H1 (cell line): ENCODE measurements around the gene OSBPL9. TPM values are rescaled to one million over a fixed set of nuclear protein-coding genes. Genes with fewer than 3 reads are reported as not detected.

Experiments
- EP300 ChIP-seq, 2 experiments: IDR thresholded peaks; 1 replicate in 1 of 2; 2 replicates in 1 of 2; pipeline ENCODE4 v1.6.1; 2011 to 2012; ENCODE audit warnings: low read depth in 2 of 2, low read length in 2 of 2, mild to moderate bottlenecking in 2 of 2, borderline replicate concordance in 1 of 2, inconsistent platforms in 1 of 2, moderate library complexity in 1 of 2
- KDM1A ChIP-seq: fragments of 200-600, 300-600 bp; sonication (generic); IDR thresholded peaks from 2 replicates; pipeline ENCODE4 v1.7.1; 2016; ENCODE audit warnings: mild to moderate bottlenecking, low read length, borderline replicate concordance
- POLR2A ChIP-seq, 2 experiments: IDR thresholded peaks; 1 replicate in 1 of 2; 2 replicates in 1 of 2; pipeline ENCODE4 v1.6.1; 2011; ENCODE audit warnings: low read depth in 2 of 2, low read length in 2 of 2, mild to moderate bottlenecking in 2 of 2; ENCODE audit errors: control extremely low read depth in 1 of 2
- polyA plus RNA-seq, 7 experiments: library from polyadenylated mRNA; depleted of rRNA in 3 of 7; stranded (reverse) in 5 of 7; unstranded in 2 of 7; fragments of >200 nt in 5 of 7; fragments of 200-250 nt in 2 of 7; gene quantifications; 1 replicate in 5 of 7; 2 replicates in 1 of 7; 4 replicates in 1 of 7; pipeline versions ENCODE4 v1.2.1 to v1.2.3, GENCODE V29; 2011 to 2013; ENCODE audit warnings: missing spikeins in 2 of 7, mixed read lengths in 2 of 7
- total RNA-seq: library from RNA; stranded (reverse); fragmentation: NEBNext Ultra II Directional; extraction: Animal tissue kit (Norgen Biotek cat#: 25700); gene quantifications from 2 replicates; pipeline ENCODE4 v1.2.1, GENCODE V29; 2021

OSBPL9 gene
- total and polyA plus RNA-seq, 2 of the 8 experiments (the other 6 are each of a cell fraction or from before 2014, with no cell fraction given) = 58.2 to 71.6 TPM

GRCh38 chr1:51628715-51629590, 12.1 kb downstream of the OSBPL9 start (continued):
- TF ChIP-seq POLR2A (IDR thresholded peaks at IDR 0.05; ENCODE audit: control extremely low read depth in 1 of 2, low read depth in 2 of 2, low read length in 2 of 2) (no peak), KDM1A (no peak), EP300 (IDR thresholded peaks at IDR 0.05; ENCODE audit: borderline replicate concordance in 1 of 2, low read depth in 2 of 2, low read length in 2 of 2) (no peak)
- TF ChIP-seq, all 59 proteins: peak for 0
